CD4-positive, CD25-positive, alpha-beta regulatory T cell (primary cell): ENCODE data around the gene ITIH6. TPM values are rescaled to one million over a fixed set of nuclear protein-coding genes. Genes with fewer than 3 reads are reported as not detected.

Experiments used
- polyA plus RNA-seq, 4 donors: library from polyadenylated mRNA; unstranded; fragments of 300-500 nt; fragmentation: Illumina TruSeq; gene quantifications; one replicate each; pipeline ENCODE4 v1.2.3, GENCODE V29; 2021
- total RNA-seq: library from RNA; stranded (reverse); gene quantifications from one replicate; pipeline ENCODE4 v1.2.3, GENCODE V29; 2022

The ITIH6 gene
- total and polyA plus RNA-seq, 5 donors from 2014 or later = not detected

Other genes starting within 250 kb of the ITIH6 start
- 61.0 TPM for gene MAGED2, start 9.5 kb upstream of the ITIH6 start, total RNA-seq
- gene MAGED2, start 9.5 kb upstream of the ITIH6 start, polyA plus RNA-seq = 100 to 1,000 TPM in 3 of 4 donors, 10 to 100 TPM in 1; 97.5 to 116 (median 109) TPM
- gene TRO, start 122.6 kb upstream of the ITIH6 start, total RNA-seq = 0.47 TPM
- under 1 TPM in 2 of 4 donors, not detected in 2; 0.17 to 0.44 TPM for gene TRO, start 122.6 kb upstream of the ITIH6 start, polyA plus RNA-seq
- 0.35 TPM for gene PFKFB1, start 195.9 kb upstream of the ITIH6 start, total RNA-seq
- under 1 TPM in 2 of 4 donors, not detected in 2; 0.09 to 0.40 TPM for gene PFKFB1, start 195.9 kb upstream of the ITIH6 start, polyA plus RNA-seq
- gene APEX2, start 202.1 kb upstream of the ITIH6 start, total RNA-seq = 9.4 TPM
- 10 to 100 TPM; 16.5 to 21.6 (median 18.7) TPM for gene APEX2, start 202.1 kb upstream of the ITIH6 start, polyA plus RNA-seq
- gene ALAS2, start 232.7 kb upstream of the ITIH6 start, total RNA-seq = not detected
- not detected for gene ALAS2, start 232.7 kb upstream of the ITIH6 start, polyA plus RNA-seq